Ovary (tissue), 9 donors: ENCODE data around the gene GPR85. TPM values are rescaled to one million over a fixed set of nuclear protein-coding genes. Genes with fewer than 3 reads are reported as not detected.

ENCODE experiments used
- DNase-seq, 5 donors: peaks; one replicate each; pipeline ENCODE4 v3.0.0-alpha.2; 2019 to 2020
- H3K27ac ChIP-seq, 2 donors: fragments of 200-600 bp; one replicate each; pipeline versions ENCODE4 v1.5.1 to v1.8.0; 2019 to 2022
- H3K27me3 ChIP-seq: fragments of 200-600 bp; one replicate; pipeline ENCODE4 v1.8.0; 2022
- H3K36me3 ChIP-seq: fragments of 200-600 bp; sonication (generic); one replicate; pipeline ENCODE4 v1.5.1; 2019
- H3K4me1 ChIP-seq: one replicate; pipeline ENCODE4 v1.8.1; 2013; ENCODE audit warnings: mild to moderate bottlenecking, moderate library complexity; ENCODE audit not compliant: insufficient read depth
- H3K4me3 ChIP-seq: fragments of 200-600 bp; sonication (generic); one replicate; pipeline ENCODE4 v1.5.1; 2017
- H3K9me3 ChIP-seq, 2 donors: fragments of 200-600 bp in 1 of 2; sonication (generic) in 1 of 2; one replicate each; pipeline versions ENCODE4 v1.5.1 to v1.8.1; 2013 to 2019; ENCODE audit warnings: mild to moderate bottlenecking in 1 of 2, moderate library complexity in 1 of 2
- EP300 ChIP-seq: sonication (generic); formaldehyde crosslinking; IDR thresholded peaks from one replicate; pipeline ENCODE4 v1.6.1; 2017; ENCODE audit warnings: antibody characterized with exemption
- POLR2A ChIP-seq: fragments of 450-650 bp; IDR thresholded peaks from one replicate; pipeline ENCODE4 v1.6.1; 2017; ENCODE audit warnings: antibody characterized with exemption, mild to moderate bottlenecking, moderate library complexity
- WGBS, 3 donors: extraction: QIAGEN DNeasy Blood & Tissue Kit in 1 of 3; methylation state at CpG; one replicate each; pipeline versions ENCODE4 v1.1.5 to v1.1.7; 2013 to 2017; 5-methylcytosine and 5-hydroxymethylcytosine counted together
- intact Hi-C, 4 donors: fragments of 100-400 bp; cut with DNase I; formaldehyde crosslinking; loops; one replicate each; pipeline versions ENCODE4 v1.11.0 to v1.15.1; 2022 to 2023
- polyA plus RNA-seq, 2 donors: library from polyadenylated mRNA; stranded (reverse); fragments of 200-250 nt in 1 of 2; fragments of 350-450 nt in 1 of 2; fragmentation: Illumina TruSeq in 1 of 2; extraction: RNeasy Lipid Tissue Mini Kit (QIAGEN cat#74804) in 1 of 2; gene quantifications; one replicate each; pipeline ENCODE4 v1.2.3, GENCODE V29; 2013 to 2014
- total RNA-seq, 7 donors: library from RNA; depleted of rRNA in 2 of 7; stranded (reverse); fragments of >200 nt in 2 of 7; fragmentation: NEBNext Ultra II Directional in 3 of 7; extraction: Animal tissue kit (Norgen Biotek cat#: 25700) in 3 of 7; gene quantifications; one replicate each; pipeline versions ENCODE4 v1.1.0 to v1.2.4, GENCODE V29; 2016 to 2023
- TF ChIP-seq, protein P1 (sequence below), 3 donors: fragments of 450-650 bp in 2 of 3; fragments of 200-600 bp in 1 of 3; IDR thresholded peaks; one replicate each; pipeline versions ENCODE4 v1.5.1 to v1.8.0; 2016 to 2022; ENCODE audit warnings: antibody characterized with exemption in 3 of 3, mild to moderate bottlenecking in 1 of 3
- donor health status: DM: no; HTN: no; CAD: no; lungs with moderate emphysema.
- donor health status: DM: no; HTN: no; CAD: no.
- donor health status: Bipolar disorder and iron deficiency.
- donor health status: DM: yes; HTN: yes; CAD: no.
- donor health status: DM: no; HTN: no; CAD: no.
- donor health status: DM: yes; HTN: yes; CAD: no.

Gene GPR85
- total and polyA plus RNA-seq, 9 donors: 0.08 to 1.1 (median 0.38) TPM; not detected in 1

DNA sequence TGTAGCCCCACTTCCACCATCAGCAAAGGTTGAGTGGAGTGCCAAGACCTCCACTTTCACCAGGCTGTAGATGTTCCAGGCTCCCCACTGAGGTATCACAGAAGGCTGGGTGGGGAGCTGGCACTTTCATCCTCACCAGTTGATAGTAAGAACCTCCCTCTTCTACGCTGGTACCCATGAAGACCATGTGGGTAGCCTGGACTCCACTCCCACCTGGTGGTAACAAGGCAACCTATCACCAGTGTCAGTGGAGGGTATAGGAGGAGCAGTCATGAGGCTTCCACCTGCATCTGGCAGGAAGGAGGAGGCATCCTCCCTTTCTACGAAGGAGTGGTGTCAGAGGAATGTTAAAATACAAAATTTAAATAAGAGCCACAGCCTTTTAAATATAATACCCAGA, 27.3 kb upstream of the GPR85 start:
- no peaks in the 10 kb centered on the region for H3K4me1 ChIP-seq
- TF ChIP-seq EP300: no peak
- 72 to 78% (median 77%) methylated on average over 2 of the region's 2 CpGs for WGBS, 3 donors
- intact Hi-C loops: no loop called here
- no peaks in the 10 kb centered on the region for H3K36me3 ChIP-seq
- no peak overlapping the region for H3K4me3 ChIP-seq
- H3K9me3 ChIP-seq: no peaks in the 10 kb centered on the region
- H3K27me3 ChIP-seq: no peaks in the 10 kb centered on the region
- no peak for DNase-seq
- H3K27ac ChIP-seq: no peak overlapping the region

- intact Hi-C loops: loop anchor here in 1 of 4 donors (10.0 kb wide), 1 partner anchor 675 kb away; no protein-coding TSS in a partner anchor
- WGBS, 3 donors: 38 to 91% (median 78%) methylated on average over 1 of the region's 1 CpG
- H3K27me3 ChIP-seq: no peaks in the 10 kb centered on the region
Measured at GRCh38 chr7:113109718-113110117, 23.1 kb upstream of the GPR85 start.

DNA sequence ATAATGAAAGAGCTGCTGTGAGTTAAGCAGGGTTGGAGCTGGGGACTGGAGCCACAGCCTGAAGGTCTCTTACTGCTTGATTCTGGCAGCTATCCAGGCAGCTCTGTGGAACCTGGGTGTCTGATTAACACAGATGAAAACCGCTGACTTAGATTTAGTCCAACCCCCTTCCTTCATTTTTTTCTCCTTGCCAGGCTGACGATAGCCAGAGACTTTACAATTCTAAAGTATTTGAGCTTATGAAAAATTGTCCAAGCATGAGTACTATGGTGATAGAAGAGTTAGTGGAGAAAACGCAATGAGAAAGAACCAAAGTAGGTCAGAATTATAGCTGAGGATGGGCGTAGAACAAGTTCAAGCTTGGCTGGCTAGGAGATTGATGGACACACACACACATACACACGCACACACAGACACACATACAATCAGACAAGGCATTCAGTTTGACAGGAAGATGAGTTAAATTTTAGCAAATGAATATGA, 13.5 kb upstream of the GPR85 start:
- Histone ChIP-seq H3K27me3 (no peaks in the 10 kb centered on the region), H3K27ac (no peak overlapping the region), H3K4me3 (no peak overlapping the region), H3K4me1 (no peaks in the 10 kb centered on the region), H3K9me3 (no peaks in the 10 kb centered on the region), H3K36me3 (no peaks in the 10 kb centered on the region)
- WGBS, 3 donors: 33 to 44% (median 44%) methylated on average over 5 of the region's 5 CpGs
- intact Hi-C loops: loop anchor here in 1 of 4 donors (10.0 kb wide), 1 partner anchor 685 kb away; no protein-coding TSS in a partner anchor
- TF ChIP-seq, protein P1, sequence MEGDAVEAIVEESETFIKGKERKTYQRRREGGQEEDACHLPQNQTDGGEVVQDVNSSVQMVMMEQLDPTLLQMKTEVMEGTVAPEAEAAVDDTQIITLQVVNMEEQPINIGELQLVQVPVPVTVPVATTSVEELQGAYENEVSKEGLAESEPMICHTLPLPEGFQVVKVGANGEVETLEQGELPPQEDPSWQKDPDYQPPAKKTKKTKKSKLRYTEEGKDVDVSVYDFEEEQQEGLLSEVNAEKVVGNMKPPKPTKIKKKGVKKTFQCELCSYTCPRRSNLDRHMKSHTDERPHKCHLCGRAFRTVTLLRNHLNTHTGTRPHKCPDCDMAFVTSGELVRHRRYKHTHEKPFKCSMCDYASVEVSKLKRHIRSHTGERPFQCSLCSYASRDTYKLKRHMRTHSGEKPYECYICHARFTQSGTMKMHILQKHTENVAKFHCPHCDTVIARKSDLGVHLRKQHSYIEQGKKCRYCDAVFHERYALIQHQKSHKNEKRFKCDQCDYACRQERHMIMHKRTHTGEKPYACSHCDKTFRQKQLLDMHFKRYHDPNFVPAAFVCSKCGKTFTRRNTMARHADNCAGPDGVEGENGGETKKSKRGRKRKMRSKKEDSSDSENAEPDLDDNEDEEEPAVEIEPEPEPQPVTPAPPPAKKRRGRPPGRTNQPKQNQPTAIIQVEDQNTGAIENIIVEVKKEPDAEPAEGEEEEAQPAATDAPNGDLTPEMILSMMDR (IDR thresholded peaks at IDR 0.05): no peak
- TF ChIP-seq EP300 (no peak), POLR2A (no peak)
- DNase-seq: peak in 3 of 5 donors; percentile 25 to 43 (median 30)

More at GRCh38 chr7:113109718-113110117, 23.1 kb upstream of the GPR85 start:
- no peak for DNase-seq
- Histone ChIP-seq H3K9me3 (no peaks in the 10 kb centered on the region), H3K4me1 (no peaks in the 10 kb centered on the region), H3K27ac (no peak overlapping the region), H3K4me3 (no peak overlapping the region), H3K36me3 (no peaks in the 10 kb centered on the region)
- TF ChIP-seq, protein P1 (IDR thresholded peaks at IDR 0.05): no peak
- no peak for TF ChIP-seq EP300
- no peak for TF ChIP-seq POLR2A

- no peak for DNase-seq
- H3K27me3 ChIP-seq: no peaks in the 10 kb centered on the region
- intact Hi-C loops: no loop called here
- H3K9me3 ChIP-seq: no peaks in the 10 kb centered on the region
- H3K27ac ChIP-seq: no peak overlapping the region
- no peaks in the 10 kb centered on the region for H3K36me3 ChIP-seq
- no peak overlapping the region for H3K4me3 ChIP-seq
- TF ChIP-seq POLR2A (no peak), EP300 (no peak)
- TF ChIP-seq, protein P1 (IDR thresholded peaks at IDR 0.05): no peak
- H3K4me1 ChIP-seq: no peaks in the 10 kb centered on the region
- WGBS, 3 donors: 19 to 45% (median 36%) methylated on average over 3 of the region's 3 CpGs
Measured at GRCh38 chr7:113099284-113099919, 12.8 kb upstream of the GPR85 start.

GRCh38 chr7:113094517-113095249, 8.1 kb upstream of the GPR85 start:
- H3K27ac ChIP-seq: no peak overlapping the region
- intact Hi-C loops: no loop called here
- WGBS, 3 donors: 74 to 78% (median 77%) methylated on average over 3 of the region's 3 CpGs
- H3K27me3 ChIP-seq: no peaks in the 10 kb centered on the region
- H3K4me3 ChIP-seq: no peak overlapping the region
- no peaks in the 10 kb centered on the region for H3K4me1 ChIP-seq
- no peak for DNase-seq
- H3K36me3 ChIP-seq: no peaks in the 10 kb centered on the region
- no peaks in the 10 kb centered on the region for H3K9me3 ChIP-seq
- TF ChIP-seq EP300 (no peak), POLR2A (no peak)
- TF ChIP-seq, protein P1 (IDR thresholded peaks at IDR 0.05): no peak
